LoVo (cell line): ENCODE data around the gene PRPSAP2.
"Not testable (repeated sequence)": the region's sequence is repeated elsewhere in the genome, so short reads cannot be mapped to it uniquely, and the experiment has no call there.

Source experiments
- DNase-seq: peaks from one replicate; pipeline ENCODE4 v3.0.0-alpha.2; 2016; ENCODE audit warnings: low spot score

The PRPSAP2 gene, protein sequence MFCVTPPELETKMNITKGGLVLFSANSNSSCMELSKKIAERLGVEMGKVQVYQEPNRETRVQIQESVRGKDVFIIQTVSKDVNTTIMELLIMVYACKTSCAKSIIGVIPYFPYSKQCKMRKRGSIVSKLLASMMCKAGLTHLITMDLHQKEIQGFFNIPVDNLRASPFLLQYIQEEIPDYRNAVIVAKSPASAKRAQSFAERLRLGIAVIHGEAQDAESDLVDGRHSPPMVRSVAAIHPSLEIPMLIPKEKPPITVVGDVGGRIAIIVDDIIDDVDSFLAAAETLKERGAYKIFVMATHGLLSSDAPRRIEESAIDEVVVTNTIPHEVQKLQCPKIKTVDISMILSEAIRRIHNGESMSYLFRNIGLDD

DNA sequence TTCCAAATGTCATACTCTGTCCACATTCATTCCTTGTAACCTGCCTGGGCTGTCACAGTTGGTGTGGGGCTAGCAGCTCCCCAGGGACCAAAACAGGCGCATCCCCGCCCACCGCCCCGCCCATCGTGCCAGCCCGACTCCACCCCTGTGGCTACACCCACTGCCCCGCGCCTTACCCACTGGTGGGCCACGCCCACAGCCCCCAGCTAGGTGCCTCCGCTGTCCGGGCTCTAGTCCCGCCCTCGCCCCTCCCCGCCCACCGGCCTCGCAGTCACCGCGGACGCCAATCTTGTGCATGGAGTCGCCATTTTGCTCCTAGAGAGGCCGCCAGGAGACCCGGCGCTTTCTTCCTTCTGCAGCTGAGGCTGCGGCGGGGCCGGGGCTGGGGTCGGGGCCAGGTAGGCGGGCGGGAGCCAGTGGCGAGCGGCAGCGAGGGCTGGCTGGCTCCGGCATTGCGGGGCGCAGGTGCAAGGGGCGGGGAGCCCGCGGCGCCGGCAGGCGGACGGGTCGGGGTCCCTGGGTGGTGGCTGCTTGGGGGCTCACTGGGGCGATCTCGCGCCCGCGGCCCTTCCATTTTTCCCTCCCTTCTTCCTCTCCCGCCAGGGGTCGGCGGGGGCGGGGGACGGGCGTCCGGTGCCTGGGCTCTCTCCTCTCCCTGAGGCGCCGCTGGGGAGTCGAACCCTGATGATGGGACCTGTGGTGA, at the start of gene PRPSAP2:
PRPSAP2 (plus strand) TSS at position 268 of the 703 bp plus-strand sequence. CDS start 7,703 bp downstream, outside the sequence.
- peak; percentile 94 for DNase-seq

DNA sequence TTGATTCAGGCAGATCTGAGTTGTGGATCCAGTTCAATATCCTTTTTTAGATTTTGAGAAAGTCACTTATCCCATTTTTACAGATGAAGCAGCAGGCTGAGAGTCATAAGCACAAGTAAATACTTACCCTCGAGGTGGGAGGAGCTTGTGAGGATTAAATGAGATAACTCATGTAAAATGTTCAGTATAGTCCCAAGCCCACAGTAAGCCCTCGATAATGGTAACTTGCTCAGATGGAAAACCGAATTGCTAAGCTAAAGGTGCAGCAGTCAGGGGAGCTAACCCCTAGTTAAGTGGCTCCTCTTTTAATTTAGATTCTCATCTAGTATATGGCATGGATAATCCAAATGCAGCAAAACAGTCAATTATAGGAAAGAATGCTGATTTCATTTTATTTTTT, 42.0 kb upstream of the PRPSAP2 start:
- DNase-seq: not testable (repeated sequence)

DNA sequence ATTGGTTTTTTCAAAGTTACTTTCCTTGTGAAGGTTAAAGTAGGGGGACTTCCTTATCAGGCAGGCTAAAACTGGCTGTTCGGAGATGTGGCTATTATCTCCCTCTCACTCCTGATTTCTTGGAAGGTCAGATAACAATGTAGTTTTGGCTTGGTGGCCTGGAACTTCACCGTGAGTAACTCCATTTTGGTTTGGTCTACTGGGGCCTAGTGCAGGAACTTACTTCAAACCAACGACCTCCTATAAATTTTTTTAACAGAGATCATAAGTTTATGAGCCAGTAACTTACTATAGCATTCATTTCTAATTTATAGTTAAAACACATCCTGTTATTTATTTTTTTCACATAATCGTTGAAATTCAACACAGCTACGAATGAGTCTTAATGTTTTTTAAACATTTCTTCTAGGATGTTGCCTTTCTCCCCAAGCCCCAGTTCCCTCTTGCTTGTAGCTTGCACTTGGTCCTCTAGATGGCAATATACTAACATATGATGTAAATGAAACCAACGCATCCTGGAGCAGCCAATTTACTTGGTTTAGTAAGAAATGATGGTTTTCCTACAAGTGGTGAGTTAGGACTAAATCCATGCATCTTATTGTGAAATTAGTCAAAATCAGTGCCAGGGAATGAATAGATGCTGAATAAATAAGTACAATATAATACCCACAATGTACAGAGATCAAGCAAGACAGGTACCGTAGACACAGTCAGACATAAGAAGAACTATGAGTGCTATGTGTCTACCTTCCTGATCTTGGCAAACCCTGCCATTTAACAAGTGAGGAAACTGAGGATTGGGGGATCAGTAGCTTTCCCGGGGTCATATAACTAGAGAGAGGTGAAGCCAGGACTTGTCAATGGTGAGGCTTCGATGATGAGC, 41.2 kb upstream of the PRPSAP2 start:
- peak; percentile 49 for DNase-seq

DNA sequence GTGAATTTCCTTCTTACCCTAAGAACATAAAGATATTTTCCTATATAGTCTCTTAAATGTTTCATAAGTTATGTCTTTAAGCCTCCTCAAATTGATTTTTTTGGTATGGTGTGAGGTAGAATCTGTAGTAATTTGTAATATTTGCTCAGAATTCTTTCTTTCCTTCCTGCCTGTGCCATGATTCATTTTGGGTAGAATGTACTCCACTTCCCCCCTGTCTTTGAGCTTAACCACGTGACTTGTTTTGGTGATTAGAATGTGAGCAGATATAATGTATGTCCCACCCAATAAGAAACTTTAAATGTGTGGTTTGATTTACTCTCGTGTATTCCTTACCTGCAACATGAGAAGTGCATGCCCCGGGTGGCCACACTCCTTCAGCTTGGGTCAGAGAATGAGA, 36.5 kb upstream of the PRPSAP2 start:
- not testable (repeated sequence) for DNase-seq

DNA sequence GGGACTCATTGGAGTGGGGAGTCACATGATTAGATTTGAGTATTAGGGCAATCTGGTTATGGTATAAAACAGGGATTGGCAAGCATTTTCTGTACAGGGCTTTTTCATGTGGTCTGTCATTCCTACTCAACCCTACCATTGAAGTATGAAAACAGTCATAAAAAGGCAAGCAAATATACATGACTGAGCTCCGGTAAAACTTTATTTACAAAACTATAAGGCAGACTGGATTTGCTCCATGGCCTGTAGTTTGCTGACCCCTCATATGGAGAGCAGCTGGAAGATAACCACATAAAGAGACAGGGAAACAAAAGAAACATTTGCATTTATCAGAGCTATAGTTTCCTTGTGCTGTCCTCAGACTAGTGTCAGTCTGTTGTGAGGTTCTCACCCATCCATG, 30.3 kb upstream of the PRPSAP2 start:
- DNase-seq: not testable (repeated sequence)

DNA sequence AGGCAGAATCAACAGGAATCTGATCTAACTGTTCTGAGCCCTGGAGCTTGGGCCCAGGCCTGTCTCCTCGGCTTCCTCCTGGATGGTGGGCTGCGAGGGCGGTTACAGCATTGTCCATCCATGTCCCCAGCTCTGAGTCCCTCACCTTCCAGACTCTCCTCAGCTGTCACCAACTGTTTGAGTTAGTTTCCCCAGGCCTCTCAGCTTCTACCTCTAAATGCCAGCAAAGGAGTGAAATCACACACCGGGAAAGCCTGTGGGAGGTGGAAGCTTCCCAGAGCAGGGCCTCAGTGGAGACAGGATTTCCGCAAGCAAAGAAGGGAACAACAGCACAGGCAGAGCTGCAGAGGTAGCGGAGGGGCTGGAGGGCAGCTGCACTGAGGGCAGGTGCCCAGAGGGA, 9.4 kb upstream of the PRPSAP2 start:
- DNase-seq: no peak

DNA sequence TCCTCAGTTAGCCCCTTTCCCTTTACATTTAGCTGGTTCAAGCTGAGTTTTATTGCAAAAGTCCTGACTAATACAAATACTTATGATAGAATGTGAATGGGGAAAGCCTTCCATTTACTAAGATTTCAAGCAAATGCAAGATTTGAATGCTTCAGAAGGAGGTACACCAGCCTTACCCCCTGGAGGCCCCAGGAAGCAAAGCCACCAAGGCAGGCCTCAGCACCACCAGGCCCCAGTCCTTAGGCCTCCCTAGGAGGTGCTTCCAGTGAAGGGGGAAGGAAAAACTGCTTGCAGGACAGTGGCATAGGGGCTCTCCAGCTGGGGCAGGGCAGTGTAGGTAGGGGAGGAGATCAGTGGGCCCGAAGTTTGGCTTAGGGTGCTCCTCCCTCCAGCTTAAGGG, 7.3 kb upstream of the PRPSAP2 start:
- DNase-seq: no peak

DNA sequence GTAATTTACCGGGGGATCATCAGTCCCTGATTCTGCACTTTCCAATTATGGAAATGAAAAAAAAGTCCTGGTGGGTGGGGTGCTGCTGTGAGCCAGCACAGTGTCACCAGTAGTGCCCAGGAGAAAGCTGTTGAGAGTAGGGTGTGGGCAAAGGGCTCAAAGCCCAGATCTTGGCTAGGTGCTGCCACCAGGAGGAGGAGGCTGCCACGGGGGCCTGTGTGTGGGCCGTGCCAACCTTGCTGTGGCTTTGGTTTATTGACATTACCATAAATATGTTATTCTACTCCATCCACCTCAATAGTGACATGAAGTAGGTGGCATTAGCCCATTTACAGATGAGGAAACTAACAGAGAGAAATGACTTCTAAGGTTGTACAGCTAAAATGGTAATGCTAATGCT, 6.7 kb upstream of the PRPSAP2 start:
- no peak for DNase-seq

DNA sequence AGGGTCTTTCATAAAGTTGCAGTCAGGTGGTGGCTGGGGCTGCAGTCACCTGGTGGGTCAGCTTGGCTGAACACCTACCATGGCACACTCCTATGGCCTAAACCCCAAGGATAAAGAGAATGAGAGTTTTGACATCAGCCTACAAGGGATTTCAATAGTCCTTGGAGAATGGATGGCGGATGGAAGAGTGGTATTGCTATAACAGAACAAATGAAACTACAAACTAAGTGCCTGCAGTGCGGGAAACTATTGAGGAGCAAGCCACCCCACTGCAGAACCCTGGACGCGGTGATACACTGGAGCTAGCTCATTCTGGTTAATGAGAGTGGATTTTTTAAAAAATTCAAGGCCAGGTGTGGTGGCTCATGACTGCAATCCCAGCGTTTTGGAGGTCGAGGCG, 3.0 kb upstream of the PRPSAP2 start:
- DNase-seq: no peak

DNA sequence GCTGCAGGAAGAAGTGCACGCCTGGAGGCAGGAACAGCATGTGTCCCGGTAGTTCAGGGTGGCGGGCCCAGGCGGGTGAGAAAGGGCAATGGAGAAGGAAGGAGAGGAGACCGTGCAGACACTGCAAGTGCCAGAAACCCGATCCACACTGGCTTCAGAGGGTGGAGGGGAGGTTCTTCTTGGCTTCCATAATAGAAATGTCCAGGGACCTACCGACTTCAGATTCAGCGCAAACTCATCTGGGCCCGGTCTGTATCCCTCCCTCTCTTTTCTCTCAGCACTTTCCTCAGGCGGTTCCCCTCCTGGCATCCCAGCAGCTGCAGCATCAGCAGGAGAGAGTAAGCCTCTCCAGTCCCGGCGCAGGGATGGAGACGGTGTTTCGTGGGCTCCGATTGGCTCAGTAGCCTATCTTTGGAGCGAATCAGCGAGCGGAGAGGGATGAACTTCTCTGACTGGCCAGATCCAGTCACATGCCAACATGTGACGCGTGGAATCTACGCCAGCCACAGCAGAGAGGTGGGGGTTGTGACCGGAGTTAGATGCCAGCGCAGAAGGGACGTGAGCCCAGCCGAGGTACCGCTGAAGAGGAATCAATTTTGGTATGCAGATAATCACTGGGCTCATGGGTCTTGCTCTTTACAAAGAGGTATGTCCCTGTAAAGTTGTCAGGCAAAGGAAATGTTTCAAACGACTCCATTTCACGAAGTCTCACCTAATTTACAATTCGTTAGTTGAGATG, 1.9 kb upstream of the PRPSAP2 start:
- peak; percentile 92 for DNase-seq

DNA sequence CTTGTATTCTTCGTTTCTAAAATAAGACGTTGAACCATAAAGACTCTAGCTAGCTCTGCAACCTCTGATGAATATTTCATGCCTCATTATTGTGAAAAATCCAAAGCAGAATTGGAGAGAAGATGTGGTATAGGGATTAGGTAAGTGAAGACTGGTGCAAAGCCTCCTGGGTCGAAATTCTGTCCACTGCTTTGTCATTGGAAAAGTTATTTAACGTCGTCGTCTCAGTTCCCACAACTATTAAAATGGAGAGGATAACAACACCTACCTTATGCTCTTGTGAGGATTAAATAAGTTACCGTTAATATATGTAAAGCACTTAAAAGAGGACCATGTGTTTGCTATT, 1.4 kb upstream of the PRPSAP2 start:
- no peak for DNase-seq

DNA sequence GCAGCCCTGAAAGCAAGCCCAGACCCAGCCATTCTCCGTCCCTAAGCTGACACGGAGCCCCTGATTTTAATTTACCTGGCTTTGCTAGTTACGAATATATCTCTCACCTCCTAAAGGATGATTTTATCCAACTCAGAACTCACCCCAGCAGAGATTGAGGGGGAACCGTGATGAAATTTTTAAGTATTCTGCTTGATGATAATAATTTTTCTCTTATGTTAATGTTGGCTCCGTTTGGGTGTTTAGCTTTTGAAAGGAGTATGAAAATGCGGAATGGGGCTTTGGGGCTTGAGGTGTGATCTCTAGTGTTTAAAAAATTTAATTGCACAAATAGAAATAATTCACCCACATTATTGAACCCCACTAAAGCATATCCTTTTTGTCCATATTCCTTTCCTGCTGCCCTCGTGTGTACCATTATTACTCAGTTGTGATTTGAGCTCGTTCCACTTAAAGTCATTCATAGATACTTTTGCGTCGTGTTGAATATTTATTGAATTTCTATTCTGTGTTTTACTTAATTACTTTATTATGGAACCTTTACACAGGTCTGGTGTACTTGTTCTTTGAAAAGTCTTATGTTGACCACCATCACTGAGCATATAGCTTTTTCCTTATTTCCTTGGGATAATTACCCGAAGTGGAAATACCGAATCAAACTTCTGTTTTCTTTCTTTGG, 775 bp downstream of the PRPSAP2 start:
- no peak for DNase-seq

DNA sequence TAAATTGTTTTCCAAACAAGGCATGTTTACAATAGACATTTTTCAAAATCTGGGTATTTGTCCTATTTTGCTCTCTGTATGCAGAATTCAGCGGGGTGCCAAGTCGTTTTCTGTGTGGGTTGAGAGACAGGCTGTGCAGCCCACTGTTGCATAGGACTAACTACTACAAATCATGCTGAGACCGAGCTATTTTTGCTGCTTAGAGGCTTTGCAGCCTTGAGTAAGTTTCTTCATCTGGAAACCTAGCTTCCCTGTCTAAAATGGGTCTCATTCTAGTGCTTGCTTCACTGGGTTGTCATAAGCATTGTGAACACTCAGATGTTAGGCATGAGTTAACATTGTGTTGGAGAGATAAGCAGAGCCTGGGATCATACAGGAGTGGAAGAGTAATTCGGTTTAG, 1.3 kb downstream of the PRPSAP2 start:
- DNase-seq: no peak

DNA sequence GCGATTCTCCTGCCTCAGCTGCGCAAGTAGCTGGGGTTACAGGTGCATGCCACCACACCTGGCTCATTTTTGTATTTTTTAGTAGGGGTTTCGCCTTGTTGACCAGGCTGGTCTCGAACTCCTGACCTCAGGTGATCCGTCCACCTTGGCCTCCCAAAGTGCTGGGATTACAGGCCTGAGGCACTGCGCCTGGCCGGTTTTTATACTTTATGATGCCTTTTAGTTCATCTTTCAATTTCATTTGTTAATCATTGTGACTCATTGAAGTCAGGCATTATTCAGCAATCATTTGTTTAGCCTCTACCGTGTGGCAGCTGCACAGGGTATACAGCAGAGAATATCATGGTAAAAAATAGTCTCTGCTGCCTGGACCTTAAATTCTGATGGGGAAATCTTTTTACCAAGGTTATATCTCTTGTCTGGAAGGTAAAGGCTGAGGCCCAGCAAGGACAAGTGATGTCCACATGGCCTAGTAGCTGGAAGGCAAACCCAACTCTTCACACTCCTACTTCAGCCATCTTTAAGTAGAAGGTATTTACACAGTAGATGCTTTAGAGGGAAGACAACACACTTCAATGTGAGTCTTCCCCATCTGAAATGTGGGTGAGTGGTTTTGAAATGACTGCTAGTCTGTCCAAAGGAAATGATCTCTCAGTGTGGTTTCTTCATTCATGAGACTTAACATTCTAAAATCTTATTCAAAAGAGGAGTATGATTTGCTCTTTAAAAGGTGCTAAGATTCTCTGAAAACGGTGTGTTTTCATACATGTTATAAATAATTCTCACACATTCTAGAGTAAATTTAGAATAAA, 2.4 kb downstream of the PRPSAP2 start:
- DNase-seq: no peak

DNA sequence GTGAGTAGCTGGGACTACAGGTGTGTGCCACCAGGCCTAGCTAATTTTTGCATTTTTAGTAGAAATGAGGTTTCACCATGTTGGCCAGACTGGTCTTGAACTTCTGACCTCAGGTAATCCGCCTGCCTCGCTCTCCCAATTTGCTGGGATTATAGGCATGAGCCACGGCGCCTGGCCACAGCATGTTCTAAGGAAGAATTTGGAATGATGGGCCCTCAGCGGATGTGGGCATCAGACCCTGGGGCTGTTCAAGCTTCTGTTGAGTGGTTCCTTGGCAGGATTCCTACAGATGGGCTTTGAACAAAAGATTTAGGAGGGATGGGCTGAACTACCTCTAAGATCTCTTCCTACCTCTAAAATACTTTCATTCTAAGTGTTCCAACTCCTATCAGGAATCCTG, 4.1 kb downstream of the PRPSAP2 start:
- DNase-seq: no peak

DNA sequence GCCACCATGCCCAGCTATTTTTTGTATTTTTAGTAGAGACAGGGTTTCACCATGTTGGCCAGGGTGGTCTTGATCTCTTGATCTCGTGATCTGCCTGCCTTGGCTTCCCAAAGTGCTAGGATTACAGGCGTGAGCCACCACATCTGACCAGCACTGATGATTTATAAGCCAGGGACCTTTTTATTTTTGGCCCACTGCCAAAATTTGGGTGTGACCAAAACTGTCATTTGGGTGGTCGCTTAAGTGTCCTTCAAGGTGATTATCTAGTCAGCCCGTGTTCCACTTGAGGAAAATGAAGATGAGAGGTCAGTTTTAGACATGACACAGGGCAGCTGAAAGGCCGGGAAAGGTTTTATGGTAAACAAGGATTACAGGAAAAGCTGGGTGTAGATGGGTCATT, 7.1 kb downstream of the PRPSAP2 start:
- not testable (repeated sequence) for DNase-seq

DNA sequence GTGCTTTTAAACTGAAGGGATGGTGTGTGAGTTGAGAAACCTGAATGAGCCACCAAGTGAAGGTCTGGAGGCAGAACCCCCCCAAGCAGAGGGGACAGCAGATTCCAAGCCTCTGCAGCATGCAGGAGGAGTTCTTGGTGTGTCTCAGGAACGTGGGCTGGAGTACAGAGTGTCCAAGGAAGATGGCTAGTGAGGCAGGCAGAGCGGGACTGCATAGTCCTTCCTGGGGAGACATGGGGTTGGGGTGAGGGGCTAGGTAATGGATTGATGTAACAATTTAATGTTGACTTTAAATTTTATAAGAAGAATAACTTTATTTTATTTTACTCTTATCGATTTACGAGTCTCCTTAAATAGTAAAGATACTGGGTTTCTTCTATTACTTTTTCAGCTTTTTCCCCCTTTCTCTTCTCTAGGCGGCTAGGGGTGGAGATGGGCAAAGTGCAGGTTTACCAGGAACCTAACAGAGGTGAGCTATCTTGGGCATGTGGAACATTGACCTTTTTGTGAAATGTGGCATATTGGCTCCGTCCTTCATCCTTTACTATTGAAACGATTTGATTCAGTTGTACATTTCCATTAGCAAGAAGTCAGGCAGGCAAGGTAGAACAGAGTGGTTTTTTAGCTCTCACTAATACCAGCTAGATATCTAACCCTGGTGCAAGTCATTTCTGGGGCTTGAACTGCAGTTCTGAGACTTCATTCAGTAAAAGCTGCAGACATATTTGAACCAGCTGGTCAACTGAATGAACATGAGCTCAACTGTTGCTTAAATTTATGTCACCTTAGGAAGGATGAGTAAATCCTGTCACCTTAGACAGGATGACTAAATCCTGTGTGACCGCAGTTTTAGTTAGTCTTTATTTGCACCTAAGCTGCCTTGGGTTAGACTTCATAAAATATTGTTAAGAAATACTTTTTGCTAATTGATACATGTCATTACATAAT, 9.2 kb downstream of the PRPSAP2 start:
- DNase-seq: no peak

DNA sequence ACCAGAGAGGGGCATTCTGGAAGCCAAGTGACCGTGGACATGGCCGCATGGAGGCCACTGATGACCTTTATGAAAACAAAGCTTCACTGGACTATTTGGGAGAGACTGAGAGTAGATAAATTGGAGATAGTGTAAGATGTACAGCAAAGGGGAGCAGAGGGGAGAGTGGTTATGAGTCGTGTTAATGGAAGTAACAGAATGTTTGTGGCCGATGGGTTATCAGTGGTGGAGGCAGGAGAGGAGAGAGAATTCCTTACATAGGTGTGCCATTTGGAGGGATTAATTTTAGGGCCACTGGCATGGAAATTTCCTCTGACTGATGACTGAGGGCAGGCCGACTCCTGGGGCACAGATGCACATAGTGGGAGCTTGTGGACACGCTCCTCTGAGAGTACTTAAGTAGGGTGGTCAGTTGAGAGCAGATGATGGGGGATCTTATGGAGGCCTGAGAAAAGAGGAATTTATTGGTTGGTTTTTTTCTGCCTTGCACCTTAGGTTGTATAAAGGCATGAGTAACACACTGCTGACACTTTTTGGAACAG, 19.2 kb downstream of the PRPSAP2 start:
- DNase-seq: no peak

DNA sequence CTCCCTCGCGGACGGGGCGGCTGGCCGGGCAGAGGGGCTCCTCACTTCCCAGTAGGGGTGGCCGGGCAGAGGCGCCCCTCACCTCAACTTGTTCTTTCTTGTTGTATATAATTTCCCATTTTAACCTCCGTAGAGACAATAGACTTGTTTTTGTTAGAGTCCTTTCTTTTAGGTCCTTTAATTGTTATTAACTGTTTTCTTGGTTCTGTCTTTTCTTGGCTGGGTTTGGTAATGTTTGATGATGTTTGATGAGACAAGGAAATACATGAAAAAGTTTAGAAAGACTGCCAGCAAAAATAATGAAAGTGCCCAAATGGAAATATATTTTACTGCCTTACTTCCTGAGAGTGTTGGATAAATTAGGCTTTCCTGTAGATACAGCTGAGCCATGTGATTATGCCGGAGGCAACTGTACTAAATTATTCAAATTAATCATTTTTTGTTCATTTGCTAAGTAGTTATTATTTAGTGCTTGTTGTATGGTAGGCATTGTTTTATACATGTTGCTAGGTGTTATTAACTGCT, 30.9 kb downstream of the PRPSAP2 start:
- DNase-seq: no peak
